Naive thymus-derived CD4-positive, alpha-beta T cell (primary cell): ENCODE results near the gene PTPRT. TPM values are rescaled to one million over a fixed set of nuclear protein-coding genes. Genes with fewer than 3 reads are reported as not detected.

Experiments
- ATAC-seq: fragments of 150-1000 bp; cut with Tn5 transposase; 2 replicates; pipeline ENCODE4 v1.10.0; 2021; ENCODE audit warnings: mild to moderate bottlenecking, moderate library complexity
- CTCF ChIA-PET: fragments of 350-600 bp; sonication (Branson Sonifier 250); formaldehyde crosslinking; loops from one replicate; lab custom pipeline; 2021; ENCODE audit warnings: antibody characterized with exemption; lab: Charles Lee
- POLR2A ChIA-PET: fragments of 350-600 bp; sonication (Branson Sonifier 250); formaldehyde crosslinking; loops from one replicate; lab custom pipeline; 2021; ENCODE audit warnings: antibody characterized with exemption, inconsistent platforms; lab: Charles Lee
- DNase-seq, 9 donors: peaks; one replicate each; pipeline versions ENCODE4 v3.0.0 to v3.0.0-alpha.2; 2020 to 2022; ENCODE audit warnings: mixed read lengths in 1 of 9
- H3K27ac ChIP-seq: one replicate; pipeline ENCODE4 v1.7.0; 2013; ENCODE audit warnings: mild to moderate bottlenecking, low read depth, low read length, moderate library complexity
- H3K27me3 ChIP-seq, 2 donors: one replicate each; pipeline ENCODE4 v1.7.0; 2013; ENCODE audit warnings: low read length in 2 of 2, mild to moderate bottlenecking in 2 of 2, moderate library complexity in 2 of 2; ENCODE audit not compliant: control insufficient read depth in 2 of 2, insufficient read depth in 2 of 2
- H3K36me3 ChIP-seq, 3 experiments: 1 replicate in 2 of 3; 2 replicates in 1 of 3; pipeline ENCODE4 v1.7.0; 2013; ENCODE audit warnings: low read length in 3 of 3, mild to moderate bottlenecking in 3 of 3, moderate library complexity in 1 of 3; ENCODE audit not compliant: insufficient read depth in 3 of 3, control insufficient read depth in 2 of 3
- H3K4me1 ChIP-seq, 2 donors: one replicate each; pipeline ENCODE4 v1.7.0; 2013; ENCODE audit warnings: low read length in 2 of 2, mild to moderate bottlenecking in 2 of 2, moderate library complexity in 1 of 2; ENCODE audit not compliant: control insufficient read depth in 2 of 2, insufficient read depth in 2 of 2
- H3K4me3 ChIP-seq: 2 replicates; pipeline ENCODE4 v1.7.0; 2013; ENCODE audit warnings: mild to moderate bottlenecking, low read length
- H3K9me3 ChIP-seq, 3 experiments: 1 replicate in 2 of 3; 2 replicates in 1 of 3; pipeline ENCODE4 v1.7.0; 2013; ENCODE audit warnings: low read length in 3 of 3; ENCODE audit not compliant: control insufficient read depth in 2 of 3
- H3K27ac Mint-ChIP-seq, 9 donors: one replicate each; pipeline ENCODE4 v1.8.0; 2020 to 2022; ENCODE audit warnings: mixed read lengths in 9 of 9, mild to moderate bottlenecking in 8 of 9, moderate library complexity in 5 of 9, inconsistent platforms in 2 of 9
- H3K27me3 Mint-ChIP-seq, 5 donors: one replicate each; pipeline ENCODE4 v1.8.0; 2021 to 2022; ENCODE audit warnings: mixed read lengths in 5 of 5, mild to moderate bottlenecking in 1 of 5
- H3K36me3 Mint-ChIP-seq, 5 donors: one replicate each; pipeline ENCODE4 v1.8.0; 2020 to 2022; ENCODE audit warnings: mixed read lengths in 5 of 5, mild to moderate bottlenecking in 3 of 5, inconsistent platforms in 1 of 5
- H3K4me1 Mint-ChIP-seq, 7 donors: one replicate each; pipeline ENCODE4 v1.8.0; 2020 to 2022; ENCODE audit warnings: mixed read lengths in 7 of 7, mild to moderate bottlenecking in 3 of 7, inconsistent platforms in 1 of 7
- H3K4me3 Mint-ChIP-seq, 10 donors: one replicate each; pipeline ENCODE4 v1.8.0; 2020 to 2022; ENCODE audit warnings: mild to moderate bottlenecking in 10 of 10, mixed read lengths in 10 of 10, moderate library complexity in 6 of 10, inconsistent platforms in 2 of 10
- H3K9me3 Mint-ChIP-seq, 11 donors: one replicate each; pipeline ENCODE4 v1.8.0; 2020 to 2022; ENCODE audit warnings: mixed read lengths in 11 of 11, mild to moderate bottlenecking in 4 of 11, inconsistent platforms in 1 of 11, moderate library complexity in 1 of 11
- intact Hi-C, 2 donors: fragments of 100-400 bp; cut with micrococcal nuclease; formaldehyde crosslinking; loops; one replicate each; pipeline ENCODE4 v1.15.1; 2023
- polyA plus RNA-seq, 2 donors: library from polyadenylated mRNA; unstranded; fragments of 300-500 nt; fragmentation: Illumina TruSeq; gene quantifications; one replicate each; pipeline ENCODE4 v1.2.3, GENCODE V29; 2021
- total RNA-seq, 6 experiments: library from RNA in 5 of 6; stranded (reverse) in 5 of 6; gene quantifications; 1 replicate in 5 of 6; 2 replicates in 1 of 6; pipeline ENCODE4 v1.2.3 and lab custom pipeline; 2021 to 2026

Gene PTPRT
- total and polyA plus RNA-seq, 7 experiments from 2014 or later, result not detected

DNA sequence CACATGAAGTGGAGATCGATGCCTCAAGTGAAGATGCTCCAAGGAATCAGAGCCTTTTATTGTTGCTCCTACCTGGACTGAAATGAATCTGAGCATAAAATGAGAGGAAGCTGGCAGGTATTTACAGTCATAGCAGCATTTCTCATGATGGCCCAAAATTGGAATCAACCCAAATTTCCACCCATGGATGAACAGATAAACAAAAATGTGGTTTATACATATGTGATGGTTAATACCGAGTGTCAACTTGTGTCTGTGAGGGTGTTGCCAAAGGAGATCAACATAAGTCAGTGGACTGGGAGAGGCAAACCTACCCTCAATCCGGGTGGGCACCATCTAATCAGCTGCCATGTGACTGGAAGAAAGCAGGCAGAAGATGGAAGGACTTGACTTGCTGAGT is 178.2 kb downstream of the PTPRT start:
- intact Hi-C loops, result no loop called here
- no peaks in the 10 kb centered on the region for H3K9me3 ChIP-seq
- no peak overlapping the region for H3K27ac ChIP-seq
- Mint-ChIP-seq H3K4me3 (no peak overlapping the region), H3K27me3 (peaks cover 0 to 13% (median 5%) of the 10 kb centered on the region in 5 donors), H3K36me3 (peaks cover 0 to 3% (median 0%) of the 10 kb centered on the region in 5 donors), H3K4me1 (no peaks in the 10 kb centered on the region), H3K27ac (peak overlapping the region in 1 of 9 donors; percentile 33), H3K9me3 (peaks cover 0 to 10% (median 5%) of the 10 kb centered on the region in 11 donors)
- POLR2A ChIA-PET, result no interaction called here
- CTCF ChIA-PET, result no interaction called here
- H3K27me3 ChIP-seq, result no peaks in the 10 kb centered on the region
- H3K4me1 ChIP-seq, result no peaks in the 10 kb centered on the region
- ATAC-seq, result no peak
- H3K36me3 ChIP-seq, result no peaks in the 10 kb centered on the region
- DNase-seq, result no peak
- no peak overlapping the region for H3K4me3 ChIP-seq

GRCh38 chr20:43009532-43009931 is 180.2 kb downstream of the PTPRT start:
- Histone ChIP-seq H3K36me3 (no peaks in the 10 kb centered on the region), H3K27ac (no peak overlapping the region), H3K27me3 (no peaks in the 10 kb centered on the region), H3K4me3 (no peak overlapping the region), H3K9me3 (no peaks in the 10 kb centered on the region), H3K4me1 (no peaks in the 10 kb centered on the region)
- POLR2A ChIA-PET, result interaction anchor here (0.6 kb wide), 1 partner anchor 194 kb away, joined by 3 read pairs; no protein-coding TSS in a partner anchor
- no peak overlapping the region for H3K27ac Mint-ChIP-seq
- H3K4me1 Mint-ChIP-seq, result no peaks in the 10 kb centered on the region
- intact Hi-C loops, result no loop called here
- DNase-seq (no peak), ATAC-seq (no peak)
- H3K36me3 Mint-ChIP-seq, result peaks cover 0 to 3% (median 0%) of the 10 kb centered on the region in 5 donors
- CTCF ChIA-PET, result no interaction called here
- H3K4me3 Mint-ChIP-seq, result no peak overlapping the region
- peaks cover 0 to 13% (median 6%) of the 10 kb centered on the region in 5 donors for H3K27me3 Mint-ChIP-seq
- H3K9me3 Mint-ChIP-seq, result peaks cover 0 to 10% (median 5%) of the 10 kb centered on the region in 11 donors

- Mint-ChIP-seq H3K27ac (no peak overlapping the region), H3K4me3 (no peak overlapping the region), H3K9me3 (peaks cover 0 to 10% (median 4%) of the 10 kb centered on the region in 11 donors), H3K27me3 (peaks cover 0 to 13% (median 6%) of the 10 kb centered on the region in 5 donors), H3K4me1 (no peaks in the 10 kb centered on the region), H3K36me3 (peaks cover 0 to 3% (median 0%) of the 10 kb centered on the region in 5 donors)
- no peak overlapping the region for H3K4me3 ChIP-seq
- ChIA-PET POLR2A (no interaction called here), CTCF (no interaction called here)
- no peak for DNase-seq
- H3K27me3 ChIP-seq, result no peaks in the 10 kb centered on the region
- no peak for ATAC-seq
- no peak overlapping the region for H3K27ac ChIP-seq
- H3K36me3 ChIP-seq, result no peaks in the 10 kb centered on the region
- H3K9me3 ChIP-seq, result no peaks in the 10 kb centered on the region
- intact Hi-C loops, result no loop called here
- no peaks in the 10 kb centered on the region for H3K4me1 ChIP-seq
These were observed 182.2 kb downstream of the PTPRT start for GRCh38 chr20:43007525-43007924.

- ATAC-seq (no peak), DNase-seq (no peak)
- intact Hi-C loops, result no loop called here
- no peak overlapping the region for H3K27ac Mint-ChIP-seq
- Histone ChIP-seq H3K27ac (no peak overlapping the region), H3K4me1 (no peaks in the 10 kb centered on the region), H3K9me3 (no peaks in the 10 kb centered on the region), H3K4me3 (no peak overlapping the region), H3K36me3 (no peaks in the 10 kb centered on the region), H3K27me3 (no peaks in the 10 kb centered on the region)
- no peak overlapping the region for H3K4me3 Mint-ChIP-seq
- no peaks in the 10 kb centered on the region for H3K4me1 Mint-ChIP-seq
- ChIA-PET CTCF (no interaction called here), POLR2A (no interaction called here)
- H3K9me3 Mint-ChIP-seq, result peaks cover 0 to 10% (median 4%) of the 10 kb centered on the region in 11 donors
- H3K36me3 Mint-ChIP-seq, result peaks cover 0 to 3% (median 0%) of the 10 kb centered on the region in 5 donors
- peaks cover 0 to 13% (median 6%) of the 10 kb centered on the region in 5 donors for H3K27me3 Mint-ChIP-seq
These were observed 182.9 kb downstream of the PTPRT start for GRCh38 chr20:43006651-43007375.

DNA sequence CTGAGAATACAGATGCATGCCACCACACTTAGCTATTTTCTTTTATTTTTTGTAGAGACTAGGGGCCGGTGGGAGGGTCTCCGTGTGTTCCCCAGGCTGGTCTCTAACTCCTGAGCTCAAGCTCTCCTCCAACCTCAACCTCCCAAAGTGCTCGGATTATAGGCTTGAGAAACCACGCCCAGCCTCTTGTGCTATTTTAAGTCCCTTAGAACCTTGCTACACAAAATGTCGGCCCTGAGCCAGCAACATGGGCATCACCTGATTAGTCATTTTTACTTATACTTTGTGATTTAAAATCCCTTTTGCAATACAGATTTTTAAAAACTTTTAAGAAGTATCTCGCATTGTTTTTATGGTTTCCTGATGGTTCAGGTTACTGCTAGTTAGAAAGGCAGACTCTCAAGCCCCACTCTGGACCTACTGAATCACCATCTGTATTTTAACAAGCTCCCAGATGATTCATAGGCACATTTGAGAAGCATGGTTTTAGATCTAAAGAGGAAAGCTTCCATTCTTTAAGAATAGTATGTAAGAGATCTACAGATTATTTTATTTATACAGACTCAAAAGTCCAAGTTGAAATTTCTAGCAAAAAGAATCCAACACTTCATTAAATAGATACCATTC is 186.3 kb downstream of the PTPRT start:
- DNase-seq (no peak), ATAC-seq (no peak)
- POLR2A ChIA-PET, result no interaction called here
- H3K36me3 ChIP-seq, result no peaks in the 10 kb centered on the region
- H3K27me3 ChIP-seq, result no peaks in the 10 kb centered on the region
- Mint-ChIP-seq H3K27me3 (peaks cover 0 to 9% (median 6%) of the 10 kb centered on the region in 5 donors), H3K27ac (no peak overlapping the region), H3K4me3 (no peak overlapping the region), H3K9me3 (peaks cover 0 to 4% (median 0%) of the 10 kb centered on the region in 11 donors), H3K4me1 (no peaks in the 10 kb centered on the region), H3K36me3 (no peaks in the 10 kb centered on the region)
- no peak overlapping the region for H3K27ac ChIP-seq
- no peaks in the 10 kb centered on the region for H3K9me3 ChIP-seq
- intact Hi-C loops, result no loop called here
- H3K4me3 ChIP-seq, result no peak overlapping the region
- CTCF ChIA-PET, result no interaction called here
- no peaks in the 10 kb centered on the region for H3K4me1 ChIP-seq

- H3K4me1 ChIP-seq, result no peaks in the 10 kb centered on the region
- H3K36me3 ChIP-seq, result no peaks in the 10 kb centered on the region
- Mint-ChIP-seq H3K27ac (no peak overlapping the region), H3K36me3 (no peaks in the 10 kb centered on the region), H3K9me3 (peaks cover 0 to 16% (median 6%) of the 10 kb centered on the region in 11 donors), H3K4me1 (no peaks in the 10 kb centered on the region), H3K4me3 (no peak overlapping the region), H3K27me3 (peaks cover 0 to 8% (median 0%) of the 10 kb centered on the region in 5 donors)
- ATAC-seq (no peak), DNase-seq (no peak)
- H3K27ac ChIP-seq, result no peak overlapping the region
- ChIA-PET POLR2A (no interaction called here), CTCF (no interaction called here)
- H3K4me3 ChIP-seq, result no peak overlapping the region
- intact Hi-C loops, result no loop called here
- no peaks in the 10 kb centered on the region for H3K27me3 ChIP-seq
- no peaks in the 10 kb centered on the region for H3K9me3 ChIP-seq
These were observed 193.6 kb downstream of the PTPRT start for GRCh38 chr20:42996141-42996540.
